GM08714 (cell line): ENCODE measurements around the gene EFNB2.

Experiments used
- H3K4me3 ChIP-seq: fragments of 200-500 bp; sonication (Bioruptor generic); 2 replicates; pipeline ENCODE4 v1.5.1; 2014; ENCODE audit warnings: mild to moderate bottlenecking, low read length, inconsistent platforms
- ZNF274 ChIP-seq: IDR thresholded peaks from 2 replicates; pipeline ENCODE4 v1.6.1; 2012; ENCODE audit warnings: mild to moderate bottlenecking, low read depth, low read length

Gene EFNB2

GRCh38 chr13:106455777-106456176, 79.7 kb downstream of the EFNB2 start:
- no peak for TF ChIP-seq ZNF274
- no peak overlapping the region for H3K4me3 ChIP-seq

DNA sequence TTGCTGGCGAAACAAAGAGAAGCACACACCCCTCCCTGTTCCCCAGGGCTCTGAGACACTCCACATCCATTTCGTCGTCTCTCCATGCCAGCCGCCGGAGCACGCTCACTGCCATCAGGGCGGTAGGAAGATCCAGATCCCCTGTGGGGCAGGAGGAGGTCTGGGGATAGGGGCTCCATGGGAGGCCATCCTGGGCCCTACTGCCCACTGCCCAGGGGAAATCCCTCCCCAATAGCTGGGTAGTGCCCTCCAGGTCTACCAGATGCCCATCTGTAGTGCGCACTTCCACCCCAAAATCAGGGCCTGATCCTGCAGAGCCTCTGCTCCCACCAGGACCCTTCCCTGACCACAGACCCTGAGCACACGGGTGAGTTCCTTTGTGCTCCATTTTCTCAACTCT, 80.3 kb downstream of the EFNB2 start:
- no peak for TF ChIP-seq ZNF274
- H3K4me3 ChIP-seq = no peak overlapping the region

- H3K4me3 ChIP-seq = no peak overlapping the region
- TF ChIP-seq ZNF274 = no peak
These were observed 82.4 kb downstream of the EFNB2 start for GRCh38 chr13:106453101-106453500.

DNA sequence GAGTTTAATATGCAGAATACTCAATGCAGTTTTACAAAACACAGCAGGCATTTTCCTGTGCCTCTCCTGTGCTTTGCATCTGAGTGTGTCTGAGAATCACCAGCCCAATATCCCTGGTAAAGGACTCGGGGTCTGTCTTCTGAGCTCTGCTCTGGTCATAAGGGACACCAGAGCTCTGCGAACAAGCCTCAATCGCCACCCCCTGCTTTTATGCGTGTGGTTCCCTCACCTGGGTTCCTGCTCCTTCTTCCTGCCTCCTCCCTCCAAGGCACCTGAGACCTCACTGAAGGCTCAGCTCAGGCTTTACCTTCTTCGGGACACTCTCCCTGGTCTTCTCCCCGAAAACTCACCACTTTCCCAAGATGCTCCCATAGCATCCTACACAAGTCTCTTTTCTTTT, 84.5 kb downstream of the EFNB2 start:
- no peak for TF ChIP-seq ZNF274

DNA sequence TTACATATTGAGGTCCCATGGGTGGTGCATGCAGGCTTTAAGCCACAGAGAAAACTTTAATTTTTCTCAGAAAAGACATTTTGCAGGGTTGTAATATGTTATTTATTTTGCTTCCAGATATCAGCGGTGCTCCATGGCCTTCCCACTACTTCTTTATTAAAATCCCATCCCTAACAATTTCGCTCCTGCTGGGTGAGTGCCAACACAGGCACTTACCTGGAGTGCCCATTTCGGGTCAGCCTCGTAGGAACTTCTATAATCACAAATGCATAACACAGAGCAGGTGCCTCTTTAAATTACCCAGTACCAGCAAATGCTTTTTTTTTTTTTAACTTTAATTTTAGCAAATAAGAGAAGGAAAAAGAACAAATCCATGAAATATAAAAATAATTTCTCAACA, 86.4 kb downstream of the EFNB2 start:
- no peak for TF ChIP-seq ZNF274
- no peak overlapping the region for H3K4me3 ChIP-seq

More for the DNA sequence above, 84.5 kb downstream of the EFNB2 start:
- H3K4me3 ChIP-seq = no peak overlapping the region

GRCh38 chr13:106445996-106446395, 89.5 kb downstream of the EFNB2 start:
- no peak for TF ChIP-seq ZNF274
- no peak overlapping the region for H3K4me3 ChIP-seq

DNA sequence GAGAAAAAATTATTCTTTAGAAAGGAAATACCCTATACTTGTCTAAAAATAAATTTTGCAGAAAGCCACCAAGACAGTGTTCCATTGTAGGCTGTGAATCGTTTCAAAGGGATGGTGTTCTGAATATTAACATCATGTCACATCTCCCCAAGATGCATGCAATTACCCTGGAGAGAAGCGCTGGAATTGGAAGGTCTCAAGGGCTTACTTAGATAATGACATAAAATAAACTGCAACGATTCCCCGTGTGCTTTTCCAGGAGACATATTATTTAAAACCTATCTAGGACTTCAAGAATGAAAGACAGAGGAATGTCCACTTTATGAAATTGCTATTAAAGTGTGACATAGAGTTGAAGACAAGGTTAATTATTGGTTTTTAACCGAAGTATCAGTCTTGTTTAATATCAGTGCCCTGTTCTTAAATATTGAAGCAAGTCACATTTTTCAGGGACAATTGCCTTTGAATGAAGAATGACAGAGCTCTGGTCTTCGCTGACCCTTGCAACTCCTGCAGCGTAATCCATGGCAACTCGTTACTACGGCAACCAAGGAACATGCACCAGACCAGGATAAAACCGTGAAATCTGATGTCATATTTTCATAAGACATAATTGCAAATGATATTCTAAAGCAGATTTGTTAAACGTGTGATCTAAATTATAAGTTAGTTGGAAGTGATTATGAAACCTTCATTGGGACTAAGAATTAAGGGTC, 91.7 kb downstream of the EFNB2 start:
- TF ChIP-seq ZNF274 = no peak
- H3K4me3 ChIP-seq = no peak overlapping the region

- TF ChIP-seq ZNF274 = no peak
- H3K4me3 ChIP-seq = no peak overlapping the region
These were observed 94.6 kb downstream of the EFNB2 start for GRCh38 chr13:106440866-106441265.
